Naive thymus-derived CD8-positive, alpha-beta T cell (primary cell): Measurements from ENCODE around the gene CRYZL1. TPM values are rescaled to one million over a fixed set of nuclear protein-coding genes. Genes with fewer than 3 reads are reported as not detected.
"Not testable (repeated sequence)": the region's sequence is repeated elsewhere in the genome, so short reads cannot be mapped to it uniquely, and the experiment has no call there.

Experiments used
- ATAC-seq, 2 donors: fragments of 150-1000 bp; cut with Tn5 transposase in 1 of 2; sonication (Bioruptor Pico), chemical (Tn5 transposase) in 1 of 2; 1 replicate in 1 of 2; 2 replicates in 1 of 2; pipeline ENCODE4 v1.10.0; 2021; ENCODE audit warnings: mild to moderate bottlenecking in 2 of 2, moderate library complexity in 2 of 2
- POLR2A ChIA-PET: fragments of 350-600 bp; sonication (Branson Sonifier 250); formaldehyde crosslinking; loops from one replicate; lab custom pipeline; 2021; ENCODE audit warnings: antibody characterized with exemption; lab: Charles Lee
- DNase-seq, 10 donors: peaks; one replicate each; pipeline versions ENCODE4 v3.0.0 to v3.0.0-alpha.2; 2020 to 2022
- H3K27ac Mint-ChIP-seq, 10 donors: one replicate each; pipeline ENCODE4 v1.8.0; 2020 to 2022; ENCODE audit warnings: mild to moderate bottlenecking in 10 of 10, mixed read lengths in 10 of 10, moderate library complexity in 4 of 10, inconsistent platforms in 1 of 10
- H3K27me3 Mint-ChIP-seq, 5 donors: one replicate each; pipeline ENCODE4 v1.8.0; 2021 to 2022; ENCODE audit warnings: mixed read lengths in 5 of 5
- H3K36me3 Mint-ChIP-seq, 3 donors: one replicate each; pipeline ENCODE4 v1.8.0; 2020 to 2022; ENCODE audit warnings: mixed read lengths in 3 of 3, mild to moderate bottlenecking in 2 of 3, inconsistent platforms in 1 of 3
- H3K4me1 Mint-ChIP-seq, 4 donors: one replicate each; pipeline ENCODE4 v1.8.0; 2021 to 2022; ENCODE audit warnings: mixed read lengths in 4 of 4
- H3K4me3 Mint-ChIP-seq, 10 donors: one replicate each; pipeline ENCODE4 v1.8.0; 2020 to 2022; ENCODE audit warnings: mild to moderate bottlenecking in 10 of 10, mixed read lengths in 10 of 10, moderate library complexity in 6 of 10, inconsistent platforms in 1 of 10
- H3K9me3 Mint-ChIP-seq, 9 donors: one replicate each; pipeline ENCODE4 v1.8.0; 2020 to 2022; ENCODE audit warnings: mixed read lengths in 9 of 9, mild to moderate bottlenecking in 3 of 9, inconsistent platforms in 1 of 9, moderate library complexity in 1 of 9
- polyA plus RNA-seq, 3 donors: library from polyadenylated mRNA; unstranded; fragments of 300-500 nt; fragmentation: Illumina TruSeq; gene quantifications; one replicate each; pipeline ENCODE4 v1.2.3, GENCODE V29; 2021
- total RNA-seq, 8 experiments: library from RNA in 2 of 8; stranded (reverse) in 2 of 8; gene quantifications; one replicate each; pipeline ENCODE4 v1.2.3 and lab custom pipeline; 2021 to 2026

Gene CRYZL1
- total and polyA plus RNA-seq, 5 experiments from 2014 or later: 26.3 to 71.4 (median 29.2) TPM

- ATAC-seq: no peak
- POLR2A ChIA-PET: no interaction called here
Observed at GRCh38 chr21:33643658-33644311, 2.2 kb upstream of the CRYZL1 start.

DNA sequence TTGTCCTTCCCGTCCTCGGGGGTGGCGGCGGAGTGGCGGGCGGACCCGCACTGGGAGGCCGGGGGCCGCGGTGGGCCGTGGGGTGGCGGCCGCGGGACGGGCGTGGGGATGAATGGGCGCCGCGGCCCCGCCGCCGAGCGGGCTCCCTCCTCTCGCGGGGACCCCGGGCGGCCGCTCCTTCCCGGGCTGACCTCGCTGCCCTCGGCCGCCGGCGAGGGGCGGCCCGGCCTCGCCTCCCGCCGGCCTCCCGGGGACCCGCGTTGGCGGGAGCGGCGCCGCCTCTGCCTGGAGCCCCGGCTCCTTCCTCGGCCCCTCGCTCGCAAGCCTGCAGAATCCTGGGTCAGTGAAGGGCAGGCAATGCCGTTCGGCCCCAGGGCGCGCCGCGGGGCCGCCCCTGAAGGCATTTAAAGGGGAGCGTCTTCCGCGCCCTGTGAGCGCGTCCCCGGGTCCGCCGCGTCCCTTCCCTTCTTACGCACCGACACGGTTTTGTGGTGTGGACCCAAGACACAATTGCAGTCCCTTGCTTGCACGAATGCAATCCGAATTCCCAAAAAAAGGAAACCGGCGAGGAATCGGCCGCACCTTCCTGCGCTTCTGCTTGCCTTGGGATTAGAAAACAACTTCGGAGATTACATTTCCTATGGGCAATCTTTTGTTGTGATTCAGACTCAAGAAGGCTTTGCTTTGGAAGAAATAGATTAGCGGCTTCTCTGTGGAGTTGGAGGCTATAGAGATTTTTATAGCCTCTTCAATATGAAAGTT lies 1.5 kb upstream of the CRYZL1 start:
- DNase-seq (peak in 6 of 10 donors; percentile 4 to 24 (median 15)), ATAC-seq (no peak)
- POLR2A ChIA-PET: interaction anchor here (1.4 kb wide), 1 partner anchor 55 kb away, joined by 4 read pairs; the partner anchor contains the start of gene DONSON
- H3K36me3 Mint-ChIP-seq: no peaks in the 10 kb centered on the region
- no peaks in the 10 kb centered on the region for H3K9me3 Mint-ChIP-seq
- peak overlapping the region; percentile 79 to 96 (median 90) for H3K4me3 Mint-ChIP-seq
- peaks cover 5 to 11% (median 8%) of the 10 kb centered on the region in 5 donors for H3K27me3 Mint-ChIP-seq
- H3K4me1 Mint-ChIP-seq: peaks cover 13 to 29% (median 21%) of the 10 kb centered on the region in 4 donors
- H3K27ac Mint-ChIP-seq: peak overlapping the region in 4 of 10 donors; percentile 19 to 56 (median 34)

More at GRCh38 chr21:33643658-33644311, 2.2 kb upstream of the CRYZL1 start:
- Mint-ChIP-seq H3K27ac (peak overlapping the region in 3 of 10 donors; percentile 19 to 44 (median 25)), H3K27me3 (peaks cover 5 to 13% (median 8%) of the 10 kb centered on the region in 5 donors), H3K4me3 (peak overlapping the region; percentile 79 to 96 (median 90)), H3K36me3 (no peaks in the 10 kb centered on the region), H3K4me1 (peaks cover 13 to 27% (median 19%) of the 10 kb centered on the region in 4 donors), H3K9me3 (no peaks in the 10 kb centered on the region)
- peak in 1 of 10 donors; percentile 5 for DNase-seq

DNA sequence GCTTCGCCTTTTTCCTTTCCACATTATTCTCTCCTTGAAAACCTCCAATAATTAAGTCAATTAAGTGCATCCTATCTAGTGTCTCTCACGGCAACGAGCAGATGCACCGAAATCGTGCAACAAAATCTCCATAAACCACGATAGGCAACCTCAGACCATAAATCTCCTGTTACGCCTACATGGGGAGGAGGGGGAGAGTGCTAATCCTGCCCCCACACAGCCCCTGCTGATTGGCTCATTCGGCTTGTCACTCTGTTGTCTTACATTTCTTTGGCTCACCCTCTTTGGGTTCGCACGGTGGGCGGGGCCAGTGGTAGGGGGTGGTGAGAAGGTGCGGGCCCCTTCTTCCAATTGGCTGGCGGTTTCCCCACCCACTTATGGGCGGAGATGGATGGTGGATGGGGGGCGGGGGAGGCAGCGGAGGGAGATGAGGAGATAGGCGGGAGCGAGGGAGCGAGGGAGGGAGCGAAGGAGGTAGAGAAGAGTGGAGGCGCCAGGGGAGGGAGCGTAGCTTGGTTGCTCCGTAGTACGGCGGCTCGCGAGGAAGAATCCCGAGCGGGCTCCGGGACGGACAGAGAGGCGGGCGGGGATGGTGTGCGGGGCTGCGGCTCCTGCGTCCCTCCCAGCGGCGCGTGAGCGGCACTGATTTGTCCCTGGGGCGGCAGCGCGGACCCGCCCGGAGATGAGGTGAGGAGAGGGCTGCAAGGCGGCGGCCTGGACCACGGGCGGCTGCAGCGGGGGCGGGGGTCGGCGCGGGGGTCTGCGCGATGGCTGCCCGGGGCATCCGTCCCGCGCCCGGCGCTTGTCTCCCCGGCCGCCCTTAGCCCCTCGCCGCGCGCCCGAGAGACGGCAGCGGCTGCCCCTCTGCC lies 720 bp upstream of the CRYZL1 start, which contains the start of gene ITSN1:
Gene ITSN1 (plus strand): TSS at position 475 of the 869 bp plus-strand sequence. CDS start 76,328 bp downstream, outside the sequence.
- H3K27ac Mint-ChIP-seq: peak within 1 kb of the TSS; percentile 89 to 98 (median 96)
- H3K27me3 Mint-ChIP-seq: peaks cover 5 to 11% (median 8%) of the 10 kb centered on the region in 5 donors
- POLR2A ChIA-PET: interaction anchor here (1.4 kb wide), 1 partner anchor 54 kb away, joined by 4 read pairs; the partner anchor contains the start of gene DONSON
- peak; percentile 84 to 87 for ATAC-seq
- H3K9me3 Mint-ChIP-seq: no peaks in the 10 kb centered on the region
- H3K4me1 Mint-ChIP-seq: peaks cover 13 to 33% (median 28%) of the 10 kb centered on the region in 4 donors
- peaks cover 0 to 3% (median 2%) of the 10 kb centered on the region in 3 donors for H3K36me3 Mint-ChIP-seq
- DNase-seq: peak; percentile 98 to 100 (median 99)
- peak within 1 kb of the TSS; percentile 79 to 100 (median 98) for H3K4me3 Mint-ChIP-seq

DNA sequence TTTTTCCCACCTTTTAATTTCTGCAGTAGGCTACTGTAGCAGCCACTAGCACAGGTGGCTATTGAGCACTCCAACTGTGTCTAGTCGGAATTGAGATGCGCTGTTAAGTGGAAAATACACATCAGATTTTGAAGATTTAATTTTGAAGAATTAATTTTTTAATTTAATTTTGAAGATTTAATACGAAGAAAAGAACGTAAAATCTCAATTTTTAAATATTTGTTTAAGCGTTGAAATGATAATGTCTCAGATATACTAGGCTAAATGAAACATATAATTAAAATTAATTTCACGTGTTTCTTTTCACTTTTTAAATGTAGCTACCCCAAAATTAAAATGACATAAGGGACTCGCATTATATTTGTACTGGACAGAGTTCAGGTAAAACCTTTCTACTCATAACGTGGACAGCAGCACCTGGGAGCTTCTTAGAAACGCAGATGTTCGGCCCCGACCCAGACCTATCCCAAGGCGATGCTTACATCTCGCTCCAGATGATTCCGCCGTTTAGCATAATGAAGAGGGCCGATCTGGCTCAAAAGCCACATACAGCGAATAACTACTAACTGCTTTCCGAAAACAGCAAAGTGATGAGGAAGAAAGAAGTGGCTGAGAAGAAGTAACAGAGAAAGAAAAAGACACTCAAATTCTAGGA lies 717 bp downstream of the CRYZL1 start:
- ATAC-seq: no peak
- POLR2A ChIA-PET: interaction anchor here (1.0 to 1.3 kb wide), 2 partner anchors 52 to 161 kb away, joined by 3 read pairs; partner anchors contain the start of genes DONSON and TMEM50B
- Mint-ChIP-seq H3K9me3 (no peaks in the 10 kb centered on the region), H3K27me3 (peaks cover 5 to 11% (median 8%) of the 10 kb centered on the region in 5 donors), H3K4me1 (peaks cover 17 to 41% (median 35%) of the 10 kb centered on the region in 4 donors), H3K36me3 (peaks cover 0 to 9% (median 2%) of the 10 kb centered on the region in 3 donors), H3K27ac (peak overlapping the region; percentile 89 to 98 (median 96)), H3K4me3 (peak overlapping the region; percentile 79 to 100 (median 98))
- peak in 1 of 10 donors; percentile 19 for DNase-seq

DNA sequence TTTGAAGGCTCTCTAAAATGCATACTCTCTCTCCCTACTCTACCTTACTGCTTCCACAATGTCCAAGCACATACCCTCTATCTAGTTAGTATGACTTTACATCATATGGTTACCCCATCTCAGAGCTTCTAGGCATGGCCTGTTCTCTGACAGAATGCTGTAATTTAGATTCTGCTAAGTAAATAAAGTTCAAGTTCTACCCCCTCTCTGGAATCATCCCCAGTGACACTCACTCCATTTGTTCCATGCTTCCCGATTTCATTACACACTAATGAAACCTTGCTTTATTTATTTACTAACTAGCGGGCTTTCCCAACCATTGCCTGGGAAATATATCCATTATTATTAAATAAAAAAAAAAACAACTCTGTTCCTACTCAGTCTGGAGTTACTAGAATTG lies 7.3 kb downstream of the CRYZL1 start:
- H3K36me3 Mint-ChIP-seq: peaks cover 5 to 41% (median 7%) of the 10 kb centered on the region in 3 donors
- no peak for DNase-seq
- no peak overlapping the region for H3K27ac Mint-ChIP-seq
- H3K4me1 Mint-ChIP-seq: peaks cover 9 to 30% (median 17%) of the 10 kb centered on the region in 4 donors
- no peaks in the 10 kb centered on the region for H3K9me3 Mint-ChIP-seq
- H3K4me3 Mint-ChIP-seq: no peak overlapping the region
- POLR2A ChIA-PET: no interaction called here
- ATAC-seq: no peak
- H3K27me3 Mint-ChIP-seq: no peaks in the 10 kb centered on the region

GRCh38 chr21:33626151-33626550 lies 15.4 kb downstream of the CRYZL1 start:
- Mint-ChIP-seq H3K27ac (peak overlapping the region in 1 of 10 donors; percentile 8), H3K36me3 (peaks cover 5 to 66% (median 6%) of the 10 kb centered on the region in 3 donors)
- POLR2A ChIA-PET, ATAC-seq, DNase-seq, H3K9me3 Mint-ChIP-seq, H3K27me3 Mint-ChIP-seq, H3K4me1 Mint-ChIP-seq, H3K4me3 Mint-ChIP-seq: not testable (repeated sequence)

DNA sequence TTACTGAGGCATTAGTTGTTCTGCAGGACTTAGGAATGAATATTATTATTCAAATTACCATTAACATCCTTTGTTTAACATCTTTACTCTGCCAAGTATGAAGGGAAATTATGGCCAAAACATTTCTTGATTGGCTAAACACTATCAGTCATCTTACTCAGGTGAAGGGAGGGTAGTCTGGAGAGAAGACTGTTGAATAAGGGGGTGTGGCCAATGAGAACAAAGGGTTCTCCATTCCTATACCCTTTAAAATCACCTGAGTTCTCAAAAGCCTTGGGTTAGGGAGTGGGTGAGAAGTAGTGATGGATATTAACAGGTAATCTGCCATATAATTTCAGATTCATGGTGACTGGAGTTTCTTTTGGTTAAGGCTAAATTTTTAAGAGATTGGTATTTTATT lies 19.3 kb downstream of the CRYZL1 start:
- Mint-ChIP-seq H3K4me1 (peaks cover 0 to 2% (median 2%) of the 10 kb centered on the region in 4 donors), H3K9me3 (no peaks in the 10 kb centered on the region), H3K36me3 (peaks cover 8 to 69% (median 9%) of the 10 kb centered on the region in 3 donors), H3K4me3 (no peak overlapping the region), H3K27ac (peak overlapping the region in 1 of 10 donors; percentile 53), H3K27me3 (no peaks in the 10 kb centered on the region)
- POLR2A ChIA-PET: interaction anchor here (0.7 kb wide), 1 partner anchor 360 kb away, joined by 4 read pairs; no protein-coding TSS in a partner anchor
- no peak for DNase-seq
- no peak for ATAC-seq

GRCh38 chr21:33619726-33620125 lies 21.8 kb downstream of the CRYZL1 start:
- Mint-ChIP-seq H3K9me3 (no peaks in the 10 kb centered on the region), H3K4me3 (no peak overlapping the region), H3K27me3 (no peaks in the 10 kb centered on the region), H3K4me1 (no peaks in the 10 kb centered on the region), H3K36me3 (peaks cover 8 to 77% (median 9%) of the 10 kb centered on the region in 3 donors), H3K27ac (peak overlapping the region in 1 of 10 donors; percentile 80)
- POLR2A ChIA-PET: no interaction called here
- DNase-seq: no peak
- ATAC-seq: no peak

- DNase-seq: no peak
- Mint-ChIP-seq H3K4me1 (no peaks in the 10 kb centered on the region), H3K4me3 (no peak overlapping the region), H3K27ac (peak overlapping the region in 1 of 10 donors; percentile 2), H3K27me3 (no peaks in the 10 kb centered on the region), H3K36me3 (peaks cover 8 to 79% (median 9%) of the 10 kb centered on the region in 3 donors), H3K9me3 (no peaks in the 10 kb centered on the region)
- POLR2A ChIA-PET: no interaction called here
- no peak for ATAC-seq
Observed at GRCh38 chr21:33618407-33618806, 23.1 kb downstream of the CRYZL1 start.

DNA sequence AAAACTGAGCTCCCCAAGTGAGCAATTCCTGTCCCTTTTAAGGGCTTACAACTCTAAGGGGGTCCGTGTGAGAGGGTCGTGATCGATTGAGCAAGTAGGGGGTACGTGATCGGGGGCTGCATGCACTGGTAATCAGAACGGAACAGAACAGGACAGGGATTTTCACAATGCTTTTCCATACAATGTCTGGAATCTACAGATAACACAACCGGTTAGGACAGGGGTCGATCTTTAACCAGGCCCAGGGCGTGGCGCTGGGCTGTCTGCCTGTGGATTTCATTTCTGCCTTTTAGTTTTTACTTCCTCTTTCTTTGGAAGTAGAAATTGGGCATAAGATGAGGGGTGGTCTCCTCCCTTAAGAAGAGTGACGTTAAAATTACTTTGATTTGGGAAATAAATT lies 24.0 kb downstream of the CRYZL1 start:
- Mint-ChIP-seq H3K36me3 (peaks cover 8 to 78% (median 9%) of the 10 kb centered on the region in 3 donors), H3K27ac (peak overlapping the region in 1 of 10 donors; percentile 59)
- H3K4me1 Mint-ChIP-seq, H3K4me3 Mint-ChIP-seq, H3K27me3 Mint-ChIP-seq, ATAC-seq, DNase-seq, H3K9me3 Mint-ChIP-seq, POLR2A ChIA-PET: not testable (repeated sequence)

DNA sequence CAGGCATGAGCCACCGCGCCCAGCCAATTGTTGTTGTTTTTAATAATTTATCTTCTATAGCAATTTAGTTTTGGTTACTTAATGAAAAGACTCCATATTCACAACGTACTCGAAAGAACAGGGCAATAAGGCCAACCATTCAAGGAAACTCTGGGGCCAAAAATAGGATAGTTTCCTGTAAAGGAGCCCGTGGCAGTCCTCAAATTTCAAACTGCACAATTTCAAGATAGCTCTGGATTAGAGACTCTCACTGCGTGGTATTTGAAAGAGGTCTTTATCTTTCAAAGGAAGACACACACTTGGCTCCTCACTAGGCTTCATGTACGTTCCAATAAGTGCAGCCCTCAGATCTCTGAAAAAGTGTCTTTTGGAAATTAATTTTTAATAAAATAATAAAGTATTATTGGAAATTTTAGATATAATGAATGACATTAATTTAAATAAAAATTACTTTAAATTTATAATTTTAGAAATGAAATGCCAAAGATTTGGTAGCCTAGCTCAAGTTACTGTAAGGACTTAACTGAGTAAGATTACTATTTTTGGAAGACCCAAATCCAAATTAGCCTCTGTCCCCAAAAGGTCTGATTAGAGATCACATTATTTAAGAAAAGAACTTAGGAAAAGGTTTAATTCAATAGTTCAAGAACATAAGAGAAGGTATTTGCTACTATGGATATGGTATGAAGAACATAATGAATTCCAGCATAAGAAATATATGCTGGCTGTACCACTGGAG lies 30.4 kb downstream of the CRYZL1 start:
- Mint-ChIP-seq H3K36me3 (peaks cover 0 to 67% (median 0%) of the 10 kb centered on the region in 3 donors), H3K27me3 (no peaks in the 10 kb centered on the region), H3K4me3 (no peak overlapping the region), H3K9me3 (no peaks in the 10 kb centered on the region), H3K27ac (peak overlapping the region in 3 of 10 donors; percentile 14 to 65 (median 47)), H3K4me1 (no peaks in the 10 kb centered on the region)
- ATAC-seq: no peak
- POLR2A ChIA-PET: no interaction called here
- DNase-seq: no peak
